ENCODE results near the gene PPP2R2D.
"Not testable (repeated sequence)": the region's sequence is repeated elsewhere in the genome, so short reads cannot be mapped to it uniquely, and the experiment has no call there.

The PPP2R2D gene

DNA sequence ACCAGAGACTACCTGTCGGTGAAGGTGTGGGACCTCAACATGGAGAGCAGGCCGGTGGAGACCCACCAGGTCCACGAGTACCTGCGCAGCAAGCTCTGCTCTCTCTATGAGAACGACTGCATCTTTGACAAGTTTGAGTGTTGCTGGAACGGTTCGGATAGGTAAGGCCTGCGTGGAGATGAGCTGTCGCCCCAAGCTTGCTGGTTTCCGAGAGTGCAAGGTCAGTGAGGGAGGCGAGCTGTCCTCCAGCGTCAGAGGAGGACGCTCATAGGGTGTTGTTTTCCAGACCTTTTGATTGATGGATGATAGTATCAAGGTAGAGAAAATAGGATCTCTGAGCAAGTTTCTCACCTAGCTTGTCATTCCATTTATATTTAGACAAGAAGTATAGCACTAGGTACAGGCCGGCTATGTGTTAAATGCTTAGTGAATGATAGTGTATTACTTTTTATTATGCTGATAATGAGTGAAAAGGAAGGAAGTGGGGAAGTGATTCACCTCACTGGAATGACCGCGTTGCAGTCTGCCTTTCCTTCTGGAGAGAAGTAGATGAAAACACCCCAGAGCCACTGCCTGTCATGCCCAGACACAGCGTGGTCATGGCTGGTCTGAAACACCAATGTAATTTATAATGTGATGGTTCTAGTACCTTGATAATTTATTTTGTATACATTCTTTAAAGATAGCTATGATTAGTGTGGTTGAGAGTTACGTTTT, 47.0 kb downstream of the PPP2R2D start:
- no peak for DNase-seq (ENCODE audit: low read depth in 2 of 2)

DNA sequence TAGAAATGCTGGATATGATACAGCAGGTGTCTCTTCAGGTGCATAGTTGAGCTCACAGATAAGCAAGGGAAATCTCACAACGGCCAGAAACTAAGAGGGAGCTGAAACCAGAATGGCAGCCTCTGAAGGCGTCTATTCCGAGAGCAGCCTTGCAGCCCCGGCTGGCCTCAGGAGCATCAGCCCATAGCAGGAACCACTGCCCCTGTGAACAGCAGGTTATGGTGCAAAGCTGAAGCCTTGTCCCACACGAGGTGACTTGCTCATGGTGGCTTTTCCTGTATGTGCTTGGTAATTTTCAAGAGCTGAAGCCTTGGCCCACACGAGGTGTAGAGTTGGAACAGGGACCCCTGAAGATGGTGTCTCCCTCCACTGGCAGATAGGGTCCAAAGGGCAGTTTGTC, 47.7 kb downstream of the PPP2R2D start:
- no peak for DNase-seq (ENCODE audit: low read depth in 2 of 2)

DNA sequence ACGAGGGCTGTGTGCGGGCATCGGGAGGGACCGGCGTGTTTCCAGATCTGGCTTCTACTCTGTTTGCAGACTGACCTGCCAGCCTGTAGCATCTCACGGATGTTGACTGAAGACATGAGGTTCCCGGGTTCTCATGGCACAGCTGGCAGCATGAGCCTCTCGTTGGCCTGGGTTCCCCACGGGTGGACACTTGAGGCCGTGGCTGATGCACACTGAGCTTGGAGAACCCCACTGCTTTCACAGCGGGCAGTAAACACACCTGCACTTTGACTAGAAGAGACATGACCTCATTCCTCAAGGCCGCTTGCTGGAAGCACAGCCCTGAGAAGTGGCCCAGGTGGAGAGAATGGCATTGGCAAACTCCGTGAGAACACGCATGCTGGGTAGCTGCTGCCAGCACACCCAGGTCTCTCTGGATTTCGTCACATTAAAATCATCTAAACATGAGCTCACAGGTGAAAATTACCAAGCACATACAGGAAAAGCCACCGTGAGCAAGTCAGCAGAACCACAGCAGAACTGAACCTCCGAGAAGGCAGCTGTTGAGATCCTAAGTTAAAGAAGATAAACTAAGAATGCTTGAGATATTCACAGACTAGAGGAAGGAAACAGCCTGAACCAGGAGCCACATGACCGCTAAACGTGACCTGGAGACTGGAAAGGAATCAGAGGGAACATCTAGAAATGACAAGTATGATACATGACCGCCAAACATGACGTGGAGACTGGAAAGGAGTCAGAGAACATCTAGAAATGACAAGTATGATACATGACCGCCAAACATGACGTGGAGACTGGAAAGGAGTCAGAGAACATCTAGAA, 48.4 kb downstream of the PPP2R2D start:
- no peak for DNase-seq (ENCODE audit: low read depth in 2 of 2)

DNA sequence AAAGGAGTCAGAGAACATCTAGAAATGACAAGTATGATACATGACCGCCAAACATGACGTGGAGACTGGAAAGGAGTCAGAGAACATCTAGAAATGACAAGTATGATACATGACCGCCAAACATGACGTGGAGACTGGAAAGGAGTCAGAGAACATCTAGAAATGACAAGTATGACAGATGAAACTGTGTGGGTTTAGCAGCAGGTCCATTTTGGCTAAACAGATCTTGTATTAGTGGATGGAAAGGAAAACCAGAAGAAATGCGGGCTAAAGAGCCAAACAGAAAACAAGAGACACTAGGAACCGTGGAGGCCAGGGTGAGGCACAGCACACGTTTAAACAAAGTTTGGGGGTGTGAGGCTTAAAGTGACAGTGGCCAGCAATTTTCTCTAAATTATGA, 49.1 kb downstream of the PPP2R2D start:
- not testable (repeated sequence) for DNase-seq (ENCODE audit: low read depth in 2 of 2)

DNA sequence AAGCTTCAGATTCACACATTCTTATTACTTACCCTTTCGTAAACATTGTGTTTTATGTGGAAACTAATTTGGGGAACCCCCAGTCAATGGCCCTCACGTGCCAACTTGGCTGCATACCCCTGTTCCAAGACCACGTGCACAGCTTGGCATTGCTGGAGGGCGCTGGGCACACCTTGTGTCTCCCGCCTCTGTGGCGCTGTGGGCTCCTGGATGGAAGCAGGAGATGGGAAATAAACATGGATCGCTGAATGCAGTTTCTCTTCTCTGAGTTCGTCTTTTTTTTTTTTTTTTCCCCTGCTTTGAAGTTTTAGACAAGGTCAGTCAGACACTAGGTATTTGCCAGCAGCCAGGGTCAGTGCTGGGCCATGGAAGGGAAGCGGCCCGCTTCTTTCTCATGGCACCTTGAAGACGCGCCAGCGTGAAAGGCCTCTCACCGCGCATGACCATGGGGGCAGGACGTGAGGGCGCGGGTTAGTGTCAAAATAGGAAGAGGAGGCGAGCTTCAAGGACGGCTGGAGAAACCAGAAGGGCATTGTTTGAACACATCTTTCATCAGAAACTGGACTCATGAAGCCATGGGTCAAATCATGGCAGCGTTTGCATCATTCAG, 53.7 kb downstream of the PPP2R2D start:
- no peak for DNase-seq (ENCODE audit: low read depth in 2 of 2)

DNA sequence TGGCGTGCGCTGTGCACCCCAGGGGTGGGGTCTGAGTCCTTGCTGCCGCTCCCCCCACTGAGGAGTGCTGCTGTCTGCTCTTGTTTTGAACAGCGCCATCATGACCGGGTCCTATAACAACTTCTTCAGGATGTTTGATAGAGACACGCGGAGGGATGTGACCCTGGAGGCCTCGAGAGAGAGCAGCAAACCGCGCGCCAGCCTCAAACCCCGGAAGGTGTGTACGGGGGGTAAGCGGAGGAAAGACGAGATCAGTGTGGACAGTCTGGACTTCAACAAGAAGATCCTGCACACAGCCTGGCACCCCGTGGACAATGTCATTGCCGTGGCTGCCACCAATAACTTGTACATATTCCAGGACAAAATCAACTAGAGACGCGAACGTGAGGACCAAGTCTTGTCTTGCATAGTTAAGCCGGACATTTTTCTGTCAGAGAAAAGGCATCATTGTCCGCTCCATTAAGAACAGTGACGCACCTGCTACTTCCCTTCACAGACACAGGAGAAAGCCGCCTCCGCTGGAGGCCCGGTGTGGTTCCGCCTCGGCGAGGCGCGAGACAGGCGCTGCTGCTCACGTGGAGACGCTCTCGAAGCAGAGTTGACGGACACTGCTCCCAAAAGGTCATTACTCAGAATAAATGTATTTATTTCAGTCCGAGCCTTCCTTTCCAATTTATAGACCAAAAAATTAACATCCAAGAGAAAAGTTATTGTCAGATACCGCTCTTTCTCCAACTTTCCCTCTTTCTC, 55.0 kb downstream of the PPP2R2D start:
- DNase-seq (ENCODE audit: low read depth in 2 of 2): no peak

DNA sequence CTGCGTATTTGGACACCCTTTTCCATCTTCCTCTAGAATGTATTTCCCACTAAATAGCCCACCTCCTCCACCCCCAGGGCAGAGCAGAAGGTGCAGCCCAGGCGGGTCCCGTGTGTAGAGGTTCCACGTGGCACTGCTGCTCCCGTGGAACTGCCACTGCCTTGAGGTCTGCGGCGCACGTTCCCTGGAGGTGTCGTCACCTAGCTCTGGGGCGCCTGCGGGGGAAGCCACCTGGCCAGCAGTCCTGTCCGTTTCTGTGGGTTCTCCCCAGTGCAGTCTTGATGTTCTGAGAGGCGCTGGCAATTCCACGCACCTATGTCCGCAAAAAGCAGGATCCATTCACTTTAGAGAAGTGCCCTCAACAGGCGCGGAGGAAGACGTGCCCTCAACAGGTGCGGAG, 59.0 kb downstream of the PPP2R2D start:
- DNase-seq (ENCODE audit: low read depth in 2 of 2): no peak

DNA sequence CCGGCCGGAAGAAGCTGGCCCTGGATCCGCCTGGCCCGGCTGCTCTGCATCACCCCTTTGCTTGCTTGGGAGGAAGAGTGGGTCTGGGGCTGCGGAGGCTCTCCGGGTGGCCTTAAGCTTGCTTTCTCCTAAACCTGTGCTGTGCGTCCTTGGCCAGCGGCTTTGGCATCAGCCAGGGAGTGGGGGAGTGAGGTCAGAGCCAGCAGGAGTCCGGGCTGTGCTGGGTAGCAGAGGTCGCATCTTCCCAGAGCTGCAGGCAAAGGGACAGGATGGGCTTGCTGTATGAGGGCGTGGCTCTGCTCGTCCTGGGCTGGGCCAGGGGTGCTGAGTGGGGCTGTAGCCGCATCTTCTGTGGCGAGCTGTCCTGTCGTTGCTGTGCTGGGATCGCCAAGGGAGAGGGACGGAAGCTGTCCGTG, 59.8 kb downstream of the PPP2R2D start:
- DNase-seq (ENCODE audit: low read depth in 2 of 2): no peak

DNA sequence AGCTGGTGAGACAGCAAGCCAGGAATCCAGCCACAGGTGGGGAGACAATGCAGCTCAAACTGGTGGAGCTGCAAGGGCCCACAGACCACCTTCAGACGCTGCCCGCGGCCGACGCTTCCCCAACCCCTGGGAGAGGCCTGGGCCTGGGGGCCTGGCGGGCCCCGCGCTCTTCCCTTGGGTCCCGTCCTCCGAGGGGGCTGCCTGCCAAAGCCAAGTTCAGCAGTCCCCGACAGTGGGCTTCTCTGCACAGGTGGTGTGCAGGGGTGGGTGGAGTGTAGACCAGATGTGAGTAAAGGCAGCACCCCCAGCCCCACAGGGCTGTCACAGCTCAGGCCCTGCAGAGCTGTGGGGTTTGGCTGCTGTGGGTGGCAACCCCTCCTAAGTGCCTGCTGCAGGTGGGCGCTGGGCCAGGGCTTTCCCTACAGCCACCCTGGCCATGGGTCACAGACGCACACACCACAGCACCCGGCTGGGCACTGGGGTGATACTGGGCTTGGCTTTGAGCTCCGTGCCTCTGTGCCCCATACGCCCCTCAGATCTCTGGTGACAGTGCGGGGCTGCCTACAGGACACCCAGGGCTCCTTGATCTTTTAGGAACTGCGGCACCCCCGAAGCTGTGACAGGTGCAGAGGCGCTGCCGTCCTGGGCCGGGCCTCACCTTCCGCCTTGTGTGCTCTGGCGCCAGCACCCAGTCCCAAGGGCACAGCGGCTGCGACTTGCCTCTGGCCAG, 60.4 kb downstream of the PPP2R2D start:
- DNase-seq (ENCODE audit: low read depth in 2 of 2): no peak

DNA sequence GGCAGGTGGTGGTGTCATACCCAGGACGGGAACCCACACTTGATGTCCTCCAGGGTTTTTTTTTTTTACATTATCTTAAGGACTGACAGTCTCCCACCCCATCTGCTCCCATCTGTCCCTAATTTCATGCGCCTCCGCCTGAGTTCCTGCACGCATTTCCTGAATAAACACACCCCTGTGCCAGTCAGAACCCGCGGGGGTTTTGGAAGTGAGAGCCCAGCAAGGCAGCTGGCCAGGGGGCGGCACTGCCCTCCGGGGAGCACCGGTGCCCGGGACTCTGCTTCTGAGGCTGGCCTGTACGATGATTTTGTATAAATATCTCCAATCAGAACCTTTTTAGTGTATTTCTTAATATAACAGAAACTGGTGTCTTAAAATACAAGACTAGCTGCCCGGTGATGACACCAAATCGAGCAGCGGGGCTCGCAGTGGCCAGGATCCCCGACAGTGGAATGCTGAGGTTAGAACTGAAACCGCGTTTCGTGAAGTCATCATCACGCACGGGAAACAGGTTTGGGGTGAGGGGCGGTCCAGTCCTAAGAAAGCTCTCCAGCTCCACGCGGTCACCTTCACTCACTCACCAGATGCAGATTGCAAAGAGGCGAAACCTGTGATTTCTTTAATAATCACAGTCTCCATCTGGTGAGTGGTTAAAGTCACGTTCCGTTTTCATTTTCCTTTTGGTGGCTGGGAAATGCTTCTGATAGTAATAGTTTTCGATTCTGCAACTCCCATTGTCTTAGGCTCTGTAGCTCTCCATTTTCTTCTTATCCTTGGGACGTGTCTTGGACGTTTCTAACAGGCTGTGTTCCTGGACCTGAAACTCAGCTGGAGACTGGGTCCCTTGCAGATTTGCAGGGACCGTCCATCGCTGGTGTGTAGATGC, 61.2 kb downstream of the PPP2R2D start:
- DNase-seq (ENCODE audit: low read depth in 2 of 2): no peak

DNA sequence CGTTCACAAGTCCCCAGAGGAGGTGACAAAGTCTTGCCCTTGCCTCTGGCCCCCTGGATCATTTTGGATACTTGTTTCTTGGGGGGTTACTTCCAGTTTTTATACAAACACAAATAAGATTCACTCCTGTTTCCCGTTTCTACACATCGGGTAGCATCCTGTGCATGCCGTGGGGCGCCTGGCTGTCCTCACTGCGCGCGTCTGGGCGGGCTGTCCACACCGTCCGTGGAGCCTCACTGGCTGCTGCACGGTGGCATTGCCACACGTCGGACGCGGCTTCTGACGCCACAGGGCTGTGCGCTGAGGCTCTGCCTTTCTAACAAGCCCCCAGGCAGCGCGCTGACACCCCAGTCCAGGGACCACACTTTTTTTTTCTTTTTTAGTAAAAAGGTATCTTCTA, 62.5 kb downstream of the PPP2R2D start:
- no peak for DNase-seq (ENCODE audit: low read depth in 2 of 2)

DNA sequence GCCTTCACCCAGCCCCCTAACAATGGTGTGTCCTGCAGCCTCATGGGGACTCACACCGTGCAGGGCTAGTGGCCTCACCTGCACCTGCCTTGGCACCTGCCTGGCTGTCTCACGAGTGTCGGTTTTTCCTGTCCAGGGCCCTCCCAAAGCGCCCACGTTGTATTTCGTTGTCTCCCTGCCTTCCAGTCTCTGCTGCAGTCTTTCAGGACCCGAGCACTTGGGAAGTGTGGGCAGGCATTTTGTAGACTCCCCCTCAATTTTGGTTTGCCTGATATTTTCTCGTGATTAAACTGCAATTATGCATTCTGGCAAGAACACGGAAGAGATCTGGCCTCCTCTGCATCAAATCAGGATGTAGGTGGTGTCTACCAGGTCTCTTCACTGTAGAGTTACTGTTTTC, 63.0 kb downstream of the PPP2R2D start:
- DNase-seq (ENCODE audit: low read depth in 2 of 2): no peak

DNA sequence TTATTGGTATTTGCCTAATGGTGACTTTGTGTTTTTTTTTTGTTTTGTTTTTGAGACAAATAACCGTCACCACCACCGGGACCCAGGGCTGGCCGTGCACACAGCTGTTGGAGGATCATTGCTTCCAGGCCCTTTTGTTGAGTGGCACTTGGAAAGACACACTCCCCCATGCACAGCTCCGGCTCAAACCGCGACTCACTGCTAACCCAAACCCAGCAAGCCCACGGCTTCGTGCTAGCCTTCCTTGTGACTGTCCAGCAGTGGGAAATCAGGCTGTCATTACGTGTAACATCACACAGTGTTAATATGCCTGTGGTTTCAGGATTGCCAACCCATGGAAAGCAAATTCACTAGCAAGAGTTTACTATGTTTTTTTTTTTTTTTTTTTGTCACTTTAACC, 63.5 kb downstream of the PPP2R2D start:
- no peak for DNase-seq (ENCODE audit: low read depth in 2 of 2)

DNA sequence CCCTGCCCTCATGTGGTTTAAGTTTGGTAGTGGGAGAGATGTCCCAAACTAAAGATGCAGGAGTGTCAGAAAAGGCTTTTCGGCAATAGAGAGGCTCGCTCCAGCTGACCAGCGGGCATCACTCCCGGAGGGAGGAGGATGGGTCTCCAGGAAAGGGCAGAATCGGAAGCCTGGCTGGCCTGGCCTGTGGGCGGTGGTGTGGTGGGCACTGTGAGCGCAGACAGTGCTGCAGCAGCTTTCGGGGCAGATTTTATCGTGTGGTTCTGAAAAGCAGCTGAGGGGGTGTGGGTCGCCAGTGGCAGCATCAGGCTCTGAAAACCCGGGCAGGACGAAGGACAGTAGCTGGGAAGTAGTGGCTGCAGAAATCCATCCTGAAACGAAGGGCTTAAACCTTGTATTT, 68.1 kb downstream of the PPP2R2D start:
- DNase-seq (ENCODE audit: low read depth in 2 of 2): no peak

DNA sequence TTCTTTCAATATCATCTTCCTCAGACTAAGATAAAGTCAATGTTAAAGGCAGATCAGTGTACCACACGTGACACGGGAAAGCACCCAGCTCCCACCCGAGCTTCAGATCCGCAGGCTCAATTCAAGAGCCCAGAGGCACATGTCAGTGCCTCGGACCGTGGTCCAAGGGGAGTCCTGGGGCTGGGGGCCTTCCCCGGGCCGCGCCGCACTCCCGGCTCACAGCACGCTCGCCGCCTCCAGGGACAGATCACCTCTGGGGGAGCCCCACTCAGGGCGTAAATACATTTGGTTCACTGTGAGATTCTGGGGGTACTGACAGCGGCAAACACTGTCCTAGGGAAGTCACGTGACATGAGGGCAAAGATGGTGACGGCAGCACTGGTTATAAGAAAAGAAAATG, 70.1 kb downstream of the PPP2R2D start:
- DNase-seq (ENCODE audit: low read depth in 2 of 2): no peak

DNA sequence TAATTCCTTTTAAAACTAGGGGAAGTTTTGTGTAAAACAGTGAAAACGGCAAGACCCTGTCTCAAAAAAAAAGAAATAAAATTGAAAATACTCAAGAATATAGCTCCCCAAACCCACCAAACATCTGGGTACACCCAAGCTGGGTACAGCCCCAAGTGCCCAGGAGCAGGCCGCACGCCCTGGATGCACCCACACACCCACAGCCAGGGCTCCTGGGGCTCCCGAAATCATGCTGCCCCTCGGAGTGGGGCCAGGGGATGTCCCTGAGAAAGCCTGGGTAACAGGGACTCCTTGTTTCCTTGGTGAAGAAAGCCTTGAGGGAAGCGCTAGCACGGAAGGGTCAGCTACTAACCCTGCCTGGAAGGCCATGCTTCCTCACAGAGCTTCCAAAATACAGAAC, 70.8 kb downstream of the PPP2R2D start:
- DNase-seq (ENCODE audit: low read depth in 2 of 2): no peak

DNA sequence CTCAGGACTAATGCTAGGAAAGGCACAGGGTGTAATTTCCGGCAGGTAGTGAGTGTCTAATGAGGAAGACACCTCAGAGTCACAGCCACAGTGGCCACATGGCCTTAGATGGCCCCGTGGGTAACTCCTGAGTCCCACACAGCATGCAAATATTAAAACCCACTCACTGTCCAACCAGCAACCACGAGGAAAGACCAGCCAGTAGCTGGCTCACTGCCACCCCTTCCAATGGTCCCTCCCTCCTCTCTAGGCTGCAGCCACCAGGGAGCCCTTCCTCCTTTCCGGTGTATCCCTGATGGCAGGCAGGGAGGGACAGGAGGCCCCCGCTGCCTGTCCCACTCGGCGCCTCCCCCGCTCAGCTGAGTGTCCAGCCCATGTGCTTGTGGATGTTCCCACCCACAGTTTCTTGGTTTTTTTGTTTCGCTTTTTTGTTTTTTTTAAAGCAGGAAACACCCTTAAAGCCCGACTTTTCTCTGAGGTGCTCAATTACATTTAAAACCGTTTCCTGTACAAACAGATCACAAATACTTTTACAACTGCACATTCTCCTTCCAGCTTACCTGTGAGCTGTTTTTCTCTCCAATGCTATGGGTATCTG, 71.8 kb downstream of the PPP2R2D start:
- DNase-seq (ENCODE audit: low read depth in 2 of 2): no peak

DNA sequence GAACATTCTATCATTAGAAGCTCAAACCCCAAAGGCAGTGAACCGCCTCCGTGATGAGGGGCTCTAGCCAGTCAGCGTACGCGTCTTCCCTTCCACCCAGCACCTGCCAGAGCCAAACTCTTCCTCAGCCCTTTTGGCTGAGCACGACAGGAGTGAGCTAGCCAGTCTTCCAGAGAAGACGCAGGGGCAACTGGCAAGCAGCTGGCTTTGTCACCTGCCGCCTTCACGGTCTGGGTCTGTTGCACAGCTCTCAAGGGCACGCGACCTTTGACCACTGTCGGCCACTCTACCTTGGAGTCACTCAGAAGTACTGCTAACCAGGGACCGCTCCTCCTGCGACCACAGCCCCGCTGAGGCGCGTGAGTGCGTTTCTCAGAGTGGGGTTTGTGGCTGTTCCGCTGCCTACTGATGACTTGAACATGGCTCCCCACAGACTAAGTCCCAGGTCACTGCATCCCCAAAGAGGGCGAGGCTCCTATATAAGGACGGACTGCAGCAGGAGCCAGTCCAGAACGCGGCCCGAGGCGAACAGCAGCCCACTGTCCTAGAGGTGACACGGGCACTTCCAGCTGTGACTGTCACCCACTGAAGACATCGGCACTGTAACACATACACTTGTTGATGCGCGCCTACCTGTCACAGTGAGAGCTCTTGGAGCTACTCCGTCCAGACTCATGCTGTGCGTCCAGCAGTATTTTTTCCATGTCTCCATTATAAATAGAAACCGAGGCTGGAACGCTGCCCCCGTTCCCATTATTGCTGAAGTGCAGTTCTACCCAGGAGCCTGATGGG, 72.5 kb downstream of the PPP2R2D start:
- DNase-seq (ENCODE audit: low read depth in 2 of 2): no peak
